ENCODE results near the gene PCDHA12.
"Not testable (repeated sequence)": the region's sequence is repeated elsewhere in the genome, so short reads cannot be mapped to it uniquely, and the experiment has no call there.

Gene PCDHA12

GRCh38 chr5:140857177-140857986 is 17.7 kb upstream of the PCDHA12 start:
- no peak for DNase-seq

GRCh38 chr5:140857987-140858240 is 17.2 kb upstream of the PCDHA12 start:
- no peak for DNase-seq

GRCh38 chr5:140862441-140863295 is 12.4 kb upstream of the PCDHA12 start:
- DNase-seq: no peak

- DNase-seq: no peak
Measured at GRCh38 chr5:140868721-140869554, 6.2 kb upstream of the PCDHA12 start, which contains the start of gene PCDHA11. Gene PCDHA11 (plus strand): TSS chr5:140868957. CDS start chr5:140869104, 147 bp downstream.

GRCh38 chr5:140869555-140869886 is 5.6 kb upstream of the PCDHA12 start:
- DNase-seq: peak; percentile 2

GRCh38 chr5:140870221-140871201 is 4.6 kb upstream of the PCDHA12 start:
- DNase-seq: no peak

- not testable (repeated sequence) for DNase-seq
Measured at GRCh38 chr5:140876541-140877261, 1.6 kb downstream of the PCDHA12 start.

GRCh38 chr5:140877262-140877581 is 2.1 kb downstream of the PCDHA12 start:
- no peak for DNase-seq

GRCh38 chr5:140881889-140882590 is 6.9 kb downstream of the PCDHA12 start, which contains the start of gene PCDHA13:
Gene PCDHA13 (plus strand): TSS chr5:140882124. CDS start chr5:140882269, 145 bp downstream.
- DNase-seq: no peak

GRCh38 chr5:140882591-140882899 is 7.4 kb downstream of the PCDHA12 start:
- no peak for DNase-seq

GRCh38 chr5:140883373-140883772 is 8.3 kb downstream of the PCDHA12 start:
- no peak for DNase-seq

- no peak for DNase-seq
Measured at GRCh38 chr5:140883927-140884697, 9.0 kb downstream of the PCDHA12 start.

GRCh38 chr5:140916325-140916724 is 41.2 kb downstream of the PCDHA12 start:
- no peak for DNase-seq

- no peak for DNase-seq
Measured at GRCh38 chr5:140923601-140924000, 48.5 kb downstream of the PCDHA12 start.

- DNase-seq: no peak
Measured at GRCh38 chr5:140925806-140926442, 50.8 kb downstream of the PCDHA12 start, which contains the start of gene PCDHAC1. Gene PCDHAC1 (plus strand): TSS chr5:140926299. CDS start chr5:140926893, 594 bp downstream.

- DNase-seq: peak; percentile 8
Measured at GRCh38 chr5:140926443-140927227, 51.5 kb downstream of the PCDHA12 start.

GRCh38 chr5:140927228-140927573 is 52.1 kb downstream of the PCDHA12 start:
- DNase-seq: no peak

All from suppressor macrophage treated with lipopolysaccharide for 4 hours (primary cell).